Activated T-cell treated with anti-CD3 and anti-CD28 coated beads, Interleukin-2, amount 50 U/mL, for 72 hours (primary cell): ENCODE results near the gene PCDHGA1. TPM values are rescaled to one million over a fixed set of nuclear protein-coding genes. Genes with fewer than 3 reads are reported as not detected.

Source experiments
- ATAC-seq, 2 donors: fragments of 150-1000 bp; cut with Tn5 transposase; replicated peaks in 1 of 2; 2 replicates each; pipeline ENCODE4 v1.10.0; 2021; ENCODE audit warnings: moderate library complexity in 2 of 2, mild to moderate bottlenecking in 1 of 2
- DNase-seq, 2 donors: peaks; one replicate each; pipeline ENCODE4 v3.0.0; 2021 to 2022; ENCODE audit warnings: mixed read lengths in 1 of 2
- H3K27ac Mint-ChIP-seq: one replicate; pipeline ENCODE4 v1.8.0; 2022; ENCODE audit warnings: mild to moderate bottlenecking, moderate library complexity, mixed read lengths
- H3K27me3 Mint-ChIP-seq: one replicate; pipeline ENCODE4 v1.8.0; 2022; ENCODE audit warnings: low read depth, mixed read lengths
- H3K36me3 Mint-ChIP-seq, 2 donors: one replicate each; pipeline ENCODE4 v1.8.0; 2022; ENCODE audit warnings: mixed read lengths in 2 of 2, mild to moderate bottlenecking in 1 of 2; ENCODE audit not compliant: insufficient read depth in 2 of 2
- H3K4me1 Mint-ChIP-seq: one replicate; pipeline ENCODE4 v1.8.0; 2022; ENCODE audit warnings: low read depth, mixed read lengths
- H3K4me3 Mint-ChIP-seq, 2 donors: one replicate each; pipeline ENCODE4 v1.8.0; 2022; ENCODE audit warnings: mild to moderate bottlenecking in 2 of 2, mixed read lengths in 2 of 2, moderate library complexity in 2 of 2
- H3K9me3 Mint-ChIP-seq, 2 donors: one replicate each; pipeline ENCODE4 v1.8.0; 2022; ENCODE audit warnings: mixed read lengths in 2 of 2
- total RNA-seq, 2 donors: library from RNA; stranded (reverse); gene quantifications; one replicate each; pipeline ENCODE4 v1.2.3, GENCODE V29; 2022

PCDHGA1 gene
- total RNA-seq, 2 donors from 2014 or later = 0.05 TPM

- ATAC-seq = no peak
- H3K9me3 Mint-ChIP-seq = no peaks in the 10 kb centered on the region
- peaks cover 9% of the 10 kb centered on the region for H3K4me1 Mint-ChIP-seq
- H3K27me3 Mint-ChIP-seq = peaks cover 85% of the 10 kb centered on the region
- H3K36me3 Mint-ChIP-seq = peaks cover 0 to 3% of the 10 kb centered on the region in 2 donors
- H3K4me3 Mint-ChIP-seq = no peak overlapping the region
- H3K27ac Mint-ChIP-seq = no peak overlapping the region
- no peak for DNase-seq
These were observed 160.0 kb downstream of the PCDHGA1 start for GRCh38 chr5:141490271-141490670.

GRCh38 chr5:141490771-141491170, 160.5 kb downstream of the PCDHGA1 start:
- DNase-seq = no peak
- Mint-ChIP-seq H3K36me3 (peaks cover 0 to 3% of the 10 kb centered on the region in 2 donors), H3K27ac (no peak overlapping the region), H3K9me3 (no peaks in the 10 kb centered on the region), H3K27me3 (peaks cover 85% of the 10 kb centered on the region), H3K4me1 (peaks cover 14% of the 10 kb centered on the region), H3K4me3 (no peak overlapping the region)
- ATAC-seq = no peak

GRCh38 chr5:141491323-141492167, 161.2 kb downstream of the PCDHGA1 start:
- DNase-seq (no peak), ATAC-seq (no peak)
- Mint-ChIP-seq H3K27ac (no peak overlapping the region), H3K4me3 (peak overlapping the region; percentile 68 to 74), H3K36me3 (peaks cover 0 to 3% of the 10 kb centered on the region in 2 donors), H3K27me3 (peaks cover 86% of the 10 kb centered on the region), H3K4me1 (peaks cover 14% of the 10 kb centered on the region), H3K9me3 (no peaks in the 10 kb centered on the region)

- H3K36me3 Mint-ChIP-seq = peaks cover 0 to 3% of the 10 kb centered on the region in 2 donors
- peak overlapping the region; percentile 68 to 74 for H3K4me3 Mint-ChIP-seq
- ATAC-seq (peak; percentile 49 to 51), DNase-seq (peak; percentile 14 to 18)
- H3K27me3 Mint-ChIP-seq = peaks cover 80% of the 10 kb centered on the region
- H3K4me1 Mint-ChIP-seq = peaks cover 14% of the 10 kb centered on the region
- no peak overlapping the region for H3K27ac Mint-ChIP-seq
- no peaks in the 10 kb centered on the region for H3K9me3 Mint-ChIP-seq
These were observed 162.0 kb downstream of the PCDHGA1 start for GRCh38 chr5:141492168-141492885.

GRCh38 chr5:141493500-141494422, 163.4 kb downstream of the PCDHGA1 start:
- Mint-ChIP-seq H3K27me3 (peaks cover 83% of the 10 kb centered on the region), H3K9me3 (no peaks in the 10 kb centered on the region), H3K4me1 (peaks cover 14% of the 10 kb centered on the region), H3K27ac (no peak overlapping the region), H3K36me3 (peaks cover 0 to 3% of the 10 kb centered on the region in 2 donors), H3K4me3 (no peak overlapping the region)
- DNase-seq (no peak), ATAC-seq (no peak)

- DNase-seq (no peak), ATAC-seq (no peak)
- Mint-ChIP-seq H3K27me3 (peaks cover 79% of the 10 kb centered on the region), H3K4me1 (peaks cover 14% of the 10 kb centered on the region), H3K4me3 (no peak overlapping the region), H3K9me3 (no peaks in the 10 kb centered on the region), H3K27ac (no peak overlapping the region), H3K36me3 (peaks cover 0 to 3% of the 10 kb centered on the region in 2 donors)
These were observed 164.6 kb downstream of the PCDHGA1 start for GRCh38 chr5:141494761-141495452.

- H3K27ac Mint-ChIP-seq = no peak overlapping the region
These were observed 165.1 kb downstream of the PCDHGA1 start for GRCh38 chr5:141495453-141495811.

GRCh38 chr5:141496038-141496437, 165.7 kb downstream of the PCDHGA1 start:
- no peak overlapping the region for H3K4me3 Mint-ChIP-seq
- H3K27me3 Mint-ChIP-seq = peaks cover 67% of the 10 kb centered on the region
- ATAC-seq (no peak), DNase-seq (no peak)
- peaks cover 14% of the 10 kb centered on the region for H3K4me1 Mint-ChIP-seq
- H3K9me3 Mint-ChIP-seq = no peaks in the 10 kb centered on the region
- peaks cover 0 to under 1% of the 10 kb centered on the region in 2 donors for H3K36me3 Mint-ChIP-seq
- no peak overlapping the region for H3K27ac Mint-ChIP-seq

More at GRCh38 chr5:141495453-141495811, 165.1 kb downstream of the PCDHGA1 start:
- peaks cover 0 to 3% of the 10 kb centered on the region in 2 donors for H3K36me3 Mint-ChIP-seq
- H3K4me3 Mint-ChIP-seq = no peak overlapping the region
- peaks cover 14% of the 10 kb centered on the region for H3K4me1 Mint-ChIP-seq
- H3K9me3 Mint-ChIP-seq = no peaks in the 10 kb centered on the region
- no peak for DNase-seq
- ATAC-seq = no peak
- H3K27me3 Mint-ChIP-seq = peaks cover 74% of the 10 kb centered on the region

- Mint-ChIP-seq H3K27me3 (peaks cover 18% of the 10 kb centered on the region), H3K4me1 (no peaks in the 10 kb centered on the region), H3K36me3 (no peaks in the 10 kb centered on the region), H3K4me3 (no peak overlapping the region), H3K9me3 (no peaks in the 10 kb centered on the region), H3K27ac (no peak overlapping the region)
- no peak for ATAC-seq
- DNase-seq = no peak
These were observed 171.4 kb downstream of the PCDHGA1 start for GRCh38 chr5:141501761-141502160.

- no peak for ATAC-seq
- DNase-seq = no peak
- no peak overlapping the region for H3K27ac Mint-ChIP-seq
- H3K4me3 Mint-ChIP-seq = no peak overlapping the region
- H3K27me3 Mint-ChIP-seq = peaks cover 6% of the 10 kb centered on the region
- no peaks in the 10 kb centered on the region for H3K9me3 Mint-ChIP-seq
- H3K36me3 Mint-ChIP-seq = no peaks in the 10 kb centered on the region
- no peaks in the 10 kb centered on the region for H3K4me1 Mint-ChIP-seq
These were observed 173.4 kb downstream of the PCDHGA1 start for GRCh38 chr5:141503681-141504080.

GRCh38 chr5:141504216-141504615, 173.9 kb downstream of the PCDHGA1 start:
- DNase-seq = no peak
- peaks cover under 1% of the 10 kb centered on the region for H3K27me3 Mint-ChIP-seq
- no peaks in the 10 kb centered on the region for H3K9me3 Mint-ChIP-seq
- ATAC-seq = no peak
- H3K4me1 Mint-ChIP-seq = peaks cover 4% of the 10 kb centered on the region
- no peaks in the 10 kb centered on the region for H3K36me3 Mint-ChIP-seq
- H3K4me3 Mint-ChIP-seq = no peak overlapping the region
- H3K27ac Mint-ChIP-seq = no peak overlapping the region

GRCh38 chr5:141506381-141507155, 176.3 kb downstream of the PCDHGA1 start:
- DNase-seq (no peak), ATAC-seq (no peak)
- Mint-ChIP-seq H3K36me3 (no peaks in the 10 kb centered on the region), H3K9me3 (no peaks in the 10 kb centered on the region), H3K4me3 (no peak overlapping the region), H3K27ac (no peak overlapping the region), H3K4me1 (peaks cover 12% of the 10 kb centered on the region), H3K27me3 (no peaks in the 10 kb centered on the region)
